SHP77 treated with DMSO at 0.1 percent for 48 hours (cell line): ENCODE measurements around the gene GAL.

Experiments
- DNase-seq: peaks from one replicate; lab custom pipeline; 2025; lab: John Stamatoyannopoulos, UW

Gene GAL

GRCh38 chr11:68659158-68659921 is 25.0 kb upstream of the GAL start:
- DNase-seq = peak; percentile 58

DNA sequence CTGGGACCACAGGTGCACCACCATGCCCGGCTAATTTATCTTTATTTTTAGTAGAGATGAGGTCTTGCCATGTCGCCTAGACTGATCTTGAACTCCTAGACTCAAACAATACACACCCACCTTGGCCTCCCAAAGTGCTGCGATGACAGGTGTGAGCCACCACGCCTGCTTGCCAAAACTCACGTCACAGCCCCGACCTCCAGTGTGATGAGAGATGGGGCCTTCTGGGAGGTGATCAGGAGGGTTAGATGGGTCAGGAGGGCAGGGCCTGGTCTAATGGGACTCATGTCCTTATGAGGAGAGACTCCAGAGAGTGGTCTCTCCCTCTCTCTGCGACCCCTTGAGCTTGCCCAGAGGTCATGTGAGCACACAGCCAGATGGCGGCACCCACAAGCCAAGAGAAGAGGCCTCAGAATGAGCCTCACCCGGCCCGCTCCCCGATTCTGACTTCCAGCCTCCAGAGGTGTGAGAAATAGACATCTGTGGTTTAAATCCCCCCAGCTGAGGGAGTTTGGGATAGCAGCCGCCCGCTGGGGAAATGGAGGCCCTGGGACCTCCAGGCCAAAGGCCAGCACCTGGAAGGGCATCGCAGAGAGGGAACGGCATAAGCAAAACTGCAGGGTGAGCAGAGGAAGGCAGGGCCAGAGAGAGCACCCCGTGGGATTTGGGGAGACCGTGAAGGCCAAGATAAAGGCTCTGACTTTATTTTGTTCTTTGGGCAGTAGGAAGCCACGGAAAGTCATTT is 24.1 kb upstream of the GAL start:
- no peak for DNase-seq

DNA sequence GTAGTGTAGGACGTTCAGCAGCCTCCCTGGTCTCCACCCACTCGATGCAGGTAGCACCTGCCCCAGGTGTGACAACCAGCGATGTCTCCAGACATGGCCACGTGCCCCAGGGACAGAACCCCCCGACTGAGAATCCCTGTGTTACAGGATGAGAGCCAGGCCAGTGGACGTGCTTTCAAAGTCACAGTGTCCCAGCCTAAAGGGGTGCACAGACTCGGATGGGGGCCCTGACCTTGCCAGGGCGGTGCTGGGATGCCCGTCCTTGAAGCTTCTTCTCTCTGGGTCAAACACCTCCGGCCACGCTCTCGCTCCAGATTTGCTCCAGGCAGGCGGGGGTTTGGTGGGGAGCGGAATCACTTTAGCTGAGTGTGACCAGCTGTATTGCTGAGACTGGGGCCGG is 23.3 kb upstream of the GAL start:
- no peak for DNase-seq

- DNase-seq = no peak
These were observed 22.4 kb upstream of the GAL start for GRCh38 chr11:68661697-68662603.

DNA sequence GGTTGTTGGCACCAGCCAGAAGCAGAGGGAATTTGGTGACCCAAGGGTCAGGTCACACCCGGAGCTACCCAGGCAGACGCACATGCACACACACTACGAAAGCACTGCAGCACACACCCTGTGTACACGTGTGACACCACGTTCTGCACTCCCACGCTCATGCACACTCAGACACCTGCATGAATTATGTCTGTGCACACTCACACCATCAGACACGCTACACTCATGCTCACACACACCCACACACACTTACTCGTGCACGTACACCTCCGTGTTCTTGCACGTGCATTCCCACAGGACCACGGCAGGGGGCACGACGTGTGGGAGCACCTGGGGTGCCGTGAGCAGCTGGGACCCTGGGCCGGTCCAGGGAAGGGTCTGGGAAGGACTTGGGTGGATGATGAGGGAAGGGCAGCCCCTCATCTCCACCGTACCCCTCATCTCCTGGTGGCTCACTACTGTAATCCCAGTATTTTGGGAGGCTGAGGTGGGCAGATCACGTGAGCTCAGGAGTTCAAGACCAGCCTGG is 20.8 kb upstream of the GAL start:
- DNase-seq = no peak

DNA sequence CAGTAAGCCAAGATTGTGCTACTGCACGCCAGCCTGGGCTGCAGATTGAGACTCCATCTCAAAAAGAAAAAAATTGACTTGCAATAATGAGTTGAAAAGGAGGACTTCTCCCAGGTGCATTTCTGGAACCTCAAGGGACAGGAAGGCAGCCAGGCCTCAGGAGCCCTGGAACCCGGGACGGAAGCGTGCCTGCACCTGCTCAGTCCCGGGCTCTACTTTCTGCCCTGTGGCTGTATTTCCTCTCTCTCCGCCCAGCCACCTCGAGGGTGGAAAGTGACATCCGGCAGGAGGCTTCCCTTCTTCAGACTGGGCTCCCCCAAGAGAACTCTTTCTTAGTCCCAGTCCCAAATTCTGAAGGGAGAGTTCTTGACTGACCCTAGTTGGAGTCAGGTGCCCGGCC is 20.2 kb upstream of the GAL start:
- no peak for DNase-seq

GRCh38 chr11:68664906-68665305 is 19.4 kb upstream of the GAL start:
- DNase-seq = no peak

GRCh38 chr11:68665436-68665835 is 18.9 kb upstream of the GAL start:
- DNase-seq = no peak

DNA sequence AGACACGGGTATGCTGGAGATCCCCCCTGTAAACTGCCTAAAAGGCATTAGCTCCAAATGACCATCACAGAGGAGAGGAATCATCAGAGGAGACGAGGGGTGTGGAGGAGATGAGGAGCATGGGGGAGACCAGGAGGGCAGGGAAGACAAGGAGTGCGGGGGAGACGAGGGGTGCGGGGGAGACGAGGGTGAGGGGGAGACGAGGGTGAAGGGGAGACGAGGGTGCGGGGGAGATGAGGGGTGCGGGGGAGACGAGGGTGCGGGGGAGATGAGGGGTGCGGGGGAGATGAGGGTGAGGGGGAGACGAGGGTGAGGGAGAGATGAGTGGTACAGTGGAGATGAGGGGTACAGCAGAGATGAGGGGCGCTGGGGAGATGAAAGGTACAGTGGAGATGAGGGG is 17.5 kb upstream of the GAL start:
- no peak for DNase-seq

GRCh38 chr11:68667511-68668500 is 16.5 kb upstream of the GAL start:
- DNase-seq = no peak

DNA sequence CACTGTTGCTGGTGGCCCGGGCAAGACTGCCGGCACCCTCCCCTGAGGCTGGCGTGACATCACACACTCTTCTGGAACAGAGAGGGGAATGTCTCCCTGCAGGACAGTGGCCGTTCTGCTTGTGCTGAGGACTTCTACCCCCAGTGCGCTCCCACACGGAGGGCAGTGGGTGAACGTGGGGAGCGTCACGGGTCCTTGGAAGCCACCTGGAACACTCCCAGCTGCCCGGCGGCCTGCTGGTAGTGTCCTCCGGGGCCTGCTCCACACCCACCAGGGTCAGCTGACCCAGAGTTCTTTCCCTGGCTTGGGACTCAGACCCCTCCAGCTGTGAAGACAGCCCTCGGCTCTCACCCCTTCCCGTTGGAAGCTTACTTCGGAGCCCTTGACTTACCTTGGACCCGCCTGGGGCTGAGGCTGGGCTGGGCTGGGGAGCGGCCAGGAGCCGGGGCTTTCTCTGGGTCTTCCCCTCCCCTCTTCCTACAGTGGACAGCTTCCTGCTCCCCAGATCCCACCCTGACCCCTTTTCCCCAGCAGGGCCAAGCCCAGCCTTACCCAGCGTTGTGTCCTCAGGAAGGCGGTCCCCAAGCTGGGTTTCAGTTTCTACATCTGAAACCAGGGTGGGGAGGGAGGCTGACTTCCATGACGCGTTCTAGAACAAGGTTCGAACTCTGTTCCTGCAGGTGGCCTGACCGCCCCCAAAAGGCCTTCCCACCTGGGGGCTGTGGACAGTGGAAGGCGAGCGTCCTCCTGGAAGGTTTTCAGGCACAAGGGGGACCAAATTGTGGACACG is 14.8 kb upstream of the GAL start:
- no peak for DNase-seq

DNA sequence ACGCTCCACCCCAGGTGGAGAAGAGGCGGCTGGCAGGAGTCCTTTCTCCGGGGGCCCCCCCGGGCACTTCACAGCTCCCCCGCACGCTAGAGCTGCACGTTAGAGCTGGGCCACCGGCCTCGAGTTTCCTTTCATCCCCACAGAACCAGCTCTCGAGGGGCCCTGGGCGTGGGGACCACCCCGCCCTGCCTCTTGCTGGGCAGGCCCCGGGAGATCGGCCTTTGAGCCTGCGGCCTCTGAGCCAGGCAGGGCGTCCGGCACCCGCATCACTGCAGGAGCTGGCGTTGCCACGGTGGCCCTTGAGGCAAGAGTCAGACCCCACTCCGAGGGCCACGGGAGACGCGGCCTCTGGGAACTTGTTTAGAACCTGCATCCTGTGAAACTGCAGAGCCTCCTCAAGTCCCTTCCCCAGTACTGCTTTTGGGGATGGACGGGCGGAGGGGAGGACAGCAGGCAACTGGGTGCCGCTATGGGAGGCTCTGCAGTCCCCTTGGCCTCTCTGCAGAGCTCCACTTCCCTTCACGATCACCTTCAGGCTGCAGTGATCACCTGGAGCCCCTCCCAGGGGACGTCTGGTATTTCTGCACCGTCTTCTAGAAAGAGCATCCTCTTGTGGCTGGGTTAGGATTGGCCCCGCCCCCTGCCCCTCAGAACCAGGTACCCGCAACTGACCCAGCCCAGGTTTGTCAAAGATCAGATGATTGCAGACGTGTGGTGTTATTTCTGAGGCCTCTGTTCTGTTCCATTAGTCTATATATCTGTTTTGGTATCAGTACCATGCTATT is 13.9 kb upstream of the GAL start:
- no peak for DNase-seq

GRCh38 chr11:68673306-68673945 is 10.9 kb upstream of the GAL start:
- no peak for DNase-seq

DNA sequence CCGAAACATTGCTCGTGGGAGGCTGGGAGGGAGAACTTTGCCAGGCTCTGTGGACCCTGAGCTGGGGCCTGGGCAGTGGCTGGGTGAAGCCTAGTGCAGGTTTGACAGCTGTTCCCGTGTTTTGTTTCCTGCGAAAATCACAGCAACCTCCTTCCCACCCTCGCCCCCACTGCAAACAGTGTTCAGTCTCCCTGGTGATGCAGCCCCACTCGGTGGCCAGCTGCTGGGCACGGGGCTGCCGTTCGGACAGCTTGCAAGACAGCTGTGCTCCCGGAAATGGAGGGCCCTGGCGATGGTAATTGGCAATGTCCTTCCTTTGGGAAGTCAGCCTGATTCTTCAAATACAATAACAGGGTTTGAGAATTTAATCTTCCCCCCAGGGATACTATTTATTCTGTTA is 10.4 kb upstream of the GAL start:
- DNase-seq = no peak

DNA sequence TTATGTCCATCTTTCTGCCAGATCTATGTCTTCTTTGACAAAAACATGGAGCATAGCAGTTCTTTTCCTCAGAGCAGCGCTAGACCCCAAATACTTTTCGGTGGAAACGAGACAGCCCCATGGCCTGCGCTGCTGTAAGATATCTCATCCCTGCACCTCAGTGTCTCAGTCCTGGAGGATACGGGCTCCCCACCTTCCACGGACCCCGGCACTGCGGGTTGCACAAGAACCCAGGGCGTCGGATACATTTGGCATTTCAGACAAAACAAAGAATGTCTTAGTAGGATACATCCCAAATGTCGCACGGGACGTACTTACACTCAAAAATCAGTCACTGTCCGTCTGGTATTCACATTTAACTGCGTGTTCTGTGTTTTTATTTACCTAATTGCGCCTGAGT is 9.9 kb upstream of the GAL start:
- DNase-seq = no peak

DNA sequence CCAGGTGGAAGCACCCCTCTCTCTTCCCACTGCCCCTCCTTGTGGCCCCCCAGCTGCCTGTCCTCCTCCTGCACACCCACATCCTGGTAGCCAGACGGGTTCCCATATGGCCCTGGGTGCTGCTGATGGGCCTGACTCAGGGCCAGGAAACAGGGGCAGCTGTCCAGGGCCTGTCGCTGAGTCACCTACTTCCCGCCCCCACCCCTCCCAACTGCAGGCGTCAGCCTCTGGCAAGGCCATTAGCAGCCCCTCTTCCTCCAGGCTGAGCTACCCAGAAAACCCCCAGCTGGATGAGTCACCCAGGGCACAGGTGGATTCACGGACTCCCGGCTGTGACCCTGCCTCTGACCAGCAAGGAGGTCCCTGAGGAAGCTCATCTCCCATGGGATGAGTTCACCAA is 6.9 kb upstream of the GAL start:
- peak; percentile 46 for DNase-seq

- DNase-seq = no peak
These were observed 6.3 kb upstream of the GAL start for GRCh38 chr11:68678031-68678441.

DNA sequence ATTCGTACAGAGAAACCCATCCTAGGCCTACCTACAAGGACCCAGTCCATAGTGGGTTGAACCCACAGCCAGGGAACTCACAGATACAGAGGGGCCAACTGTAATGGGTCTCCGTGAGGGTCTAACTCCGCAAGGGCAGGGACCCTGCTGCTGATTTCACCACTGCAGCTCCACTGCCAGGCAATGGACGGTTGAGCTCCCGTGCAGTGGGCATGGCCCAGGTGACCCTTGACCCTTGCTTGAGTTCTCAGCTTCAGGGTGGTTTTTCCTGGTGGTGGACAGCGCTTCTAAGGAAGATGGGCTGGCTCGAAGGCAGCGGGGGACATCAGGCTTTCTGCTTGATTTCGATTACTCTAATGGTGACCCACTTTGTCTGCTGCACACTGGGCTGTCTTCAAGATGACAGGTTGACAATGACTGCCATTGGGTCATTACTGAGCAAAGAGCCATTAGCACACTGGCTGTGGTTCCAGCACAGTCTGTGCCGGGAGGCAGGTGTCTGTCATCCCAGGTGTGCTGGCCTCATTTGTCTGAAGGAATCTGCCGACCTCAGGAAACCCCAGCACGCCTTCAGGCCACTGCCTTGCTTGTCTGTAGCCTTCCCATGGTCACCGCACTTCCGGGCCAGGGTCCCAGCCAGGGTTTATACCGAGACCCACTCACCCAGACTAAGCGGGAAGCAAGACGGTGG is 3.7 kb upstream of the GAL start:
- DNase-seq = no peak
